ENCODE measurements around the gene CBLB. TPM values are rescaled to one million over a fixed set of nuclear protein-coding genes. Genes with fewer than 3 reads are reported as not detected.

CBLB gene
- total and polyA plus RNA-seq, 9 of the 15 experiments (the other 6 are each of a cell fraction or from before 2014, with no cell fraction given), result 1.8 to 8.1 (median 5.3) TPM

DNA sequence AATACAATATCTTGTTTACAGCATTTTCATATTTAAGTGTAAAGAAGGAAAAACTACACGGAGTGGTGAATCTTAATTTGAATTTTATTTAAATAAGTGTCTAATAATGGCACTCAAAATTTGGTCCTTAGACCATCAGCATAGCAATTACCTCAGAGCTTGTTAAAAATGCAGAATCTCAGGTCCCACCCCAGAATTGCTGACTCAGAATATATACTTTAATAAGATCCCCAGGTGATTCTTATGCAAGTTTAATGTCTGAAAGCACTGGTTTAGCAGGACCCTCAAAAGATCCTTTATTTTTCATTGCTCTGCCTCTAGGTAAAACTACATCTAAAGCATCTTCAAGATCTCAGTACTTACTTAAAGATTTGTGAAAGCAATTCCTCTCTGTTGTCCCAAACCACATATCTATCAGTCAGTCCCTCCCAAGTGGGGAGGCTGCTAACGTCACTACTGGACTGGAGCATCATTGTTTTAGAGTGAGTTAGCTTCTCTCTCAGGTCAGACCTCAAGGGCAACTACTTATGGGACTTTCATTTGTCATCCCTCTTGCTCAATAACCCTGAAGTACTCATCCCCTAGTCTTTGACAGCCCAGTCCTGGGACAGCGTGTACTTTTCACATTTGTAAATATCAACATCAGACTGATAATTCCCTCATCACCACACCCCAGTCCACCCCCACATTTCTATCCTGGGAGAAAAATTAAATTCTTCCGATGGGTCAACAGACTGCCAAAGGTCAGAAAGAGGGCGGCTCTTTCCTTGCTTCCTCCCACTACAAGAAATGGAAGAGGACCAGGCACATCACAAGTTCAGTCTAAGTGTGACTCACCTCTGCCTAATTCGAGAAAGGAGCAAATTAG lies 76.7 kb downstream of the CBLB start:
- Histone ChIP-seq H3K79me2 (ENCODE audit: control insufficient read depth, insufficient read depth, low read length) (no peaks in the 10 kb centered on the region), H3K9me3 (replicated peaks; ENCODE audit: control insufficient read depth, insufficient read depth, low read depth, low read length) (no peaks in the 10 kb centered on the region), H2AFZ (ENCODE audit: low read depth, low read length) (no peak overlapping the region), H3K4me3 (no peak overlapping the region), H3K36me3 (ENCODE audit: control insufficient read depth, insufficient read depth, low read length) (no peaks in the 10 kb centered on the region), H3K27me3 (ENCODE audit: control insufficient read depth in 2 of 2, insufficient read depth in 2 of 2, low read length in 2 of 2) (no peaks in the 10 kb centered on the region), H3K27ac (ENCODE audit: extremely low read depth, low read depth, low read length) (no peak overlapping the region), H3K9me1 (ENCODE audit: control insufficient read depth, insufficient read depth, low read length) (no peaks in the 10 kb centered on the region), H3K9ac (ENCODE audit: insufficient read depth in 1 of 2, low read depth in 2 of 2, low read length in 2 of 2) (no peak overlapping the region), H3K4me1 (replicated peaks in 1 of 2; ENCODE audit: control insufficient read depth in 2 of 2, insufficient read depth in 2 of 2, low read length in 2 of 2) (no peaks in the 10 kb centered on the region), H3K4me2 (ENCODE audit: insufficient read depth, low read length) (no peak overlapping the region), H4K20me1 (replicated peaks; ENCODE audit: control insufficient read depth, insufficient read depth, low read length) (no peaks in the 10 kb centered on the region)
- FAIRE-seq (no peak), DNase-seq (ENCODE audit: extremely low read depth in 1 of 4, low spot score in 3 of 4) (peak in 1 of 4 experiments; percentile 8), ATAC-seq (no peak)
- 10% methylated on average over 6 of the region's 6 CpGs for WGBS (ENCODE audit: insufficient coverage, low coverage, missing lambda C conversion rate)
- intact Hi-C loops (cut with micrococcal nuclease), result no loop called here
- TF ChIP-seq, protein P1, sequence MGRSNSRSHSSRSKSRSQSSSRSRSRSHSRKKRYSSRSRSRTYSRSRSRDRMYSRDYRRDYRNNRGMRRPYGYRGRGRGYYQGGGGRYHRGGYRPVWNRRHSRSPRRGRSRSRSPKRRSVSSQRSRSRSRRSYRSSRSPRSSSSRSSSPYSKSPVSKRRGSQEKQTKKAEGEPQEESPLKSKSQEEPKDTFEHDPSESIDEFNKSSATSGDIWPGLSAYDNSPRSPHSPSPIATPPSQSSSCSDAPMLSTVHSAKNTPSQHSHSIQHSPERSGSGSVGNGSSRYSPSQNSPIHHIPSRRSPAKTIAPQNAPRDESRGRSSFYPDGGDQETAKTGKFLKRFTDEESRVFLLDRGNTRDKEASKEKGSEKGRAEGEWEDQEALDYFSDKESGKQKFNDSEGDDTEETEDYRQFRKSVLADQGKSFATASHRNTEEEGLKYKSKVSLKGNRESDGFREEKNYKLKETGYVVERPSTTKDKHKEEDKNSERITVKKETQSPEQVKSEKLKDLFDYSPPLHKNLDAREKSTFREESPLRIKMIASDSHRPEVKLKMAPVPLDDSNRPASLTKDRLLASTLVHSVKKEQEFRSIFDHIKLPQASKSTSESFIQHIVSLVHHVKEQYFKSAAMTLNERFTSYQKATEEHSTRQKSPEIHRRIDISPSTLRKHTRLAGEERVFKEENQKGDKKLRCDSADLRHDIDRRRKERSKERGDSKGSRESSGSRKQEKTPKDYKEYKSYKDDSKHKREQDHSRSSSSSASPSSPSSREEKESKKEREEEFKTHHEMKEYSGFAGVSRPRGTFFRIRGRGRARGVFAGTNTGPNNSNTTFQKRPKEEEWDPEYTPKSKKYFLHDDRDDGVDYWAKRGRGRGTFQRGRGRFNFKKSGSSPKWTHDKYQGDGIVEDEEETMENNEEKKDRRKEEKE (IDR thresholded peaks at IDR 0.05; ENCODE audit: borderline replicate concordance in 1 of 2, control insufficient read depth in 1 of 2, low read depth in 2 of 2, low read length in 1 of 2), result no peak
- TF ChIP-seq PHB (CRISPR knock-in tag; IDR thresholded peaks at IDR 0.05), result no peak
- no peak for TF ChIP-seq DACH1 (IDR thresholded peaks at IDR 0.05; ENCODE audit: partially characterized antibody)
- peak; percentile 57; the same call in 1 of the 2 replicates for TF ChIP-seq ZNF316 (IDR thresholded peaks at IDR 0.05)
- peak; percentile 37; the same call in 1 of the 2 replicates for TF ChIP-seq C11orf30 (IDR thresholded peaks at IDR 0.05; ENCODE audit: low read depth)
- peak; percentile 69 for TF ChIP-seq MAFK (IDR thresholded peaks at IDR 0.05; ENCODE audit: low read length)
- peak; percentile 34; the same call in 1 of the 2 replicates for TF ChIP-seq CEBPB (tag; IDR thresholded peaks at IDR 0.05)
- TF ChIP-seq CEBPG (CRISPR knock-in tag; IDR thresholded peaks at IDR 0.05), result no peak
- TF ChIP-seq CEBPG (tag; conservative IDR thresholded peaks at IDR 0.05 in 1 of 2, IDR thresholded peaks at IDR 0.05 in 1 of 2), result peak in 1 of 2 experiments; percentile 78; a peak in 2 of 4 replicates
- TF ChIP-seq PHF21A (IDR thresholded peaks at IDR 0.05; ENCODE audit: borderline replicate concordance, low read depth), result no peak
- peak; percentile 52 for TF ChIP-seq MAFF (IDR thresholded peaks at IDR 0.05; ENCODE audit: low read length)
- POLR2A ChIA-PET, result no interaction called here
- in situ Hi-C loops (cut with MboI), result no loop called here
- CTCF ChIA-PET (ENCODE audit: low intra/inter-chr PET ratio), result no interaction called here
- no TSS peak for BruUV-seq (replicated peaks)

Measured in K562 (cell line).